Measurements from ENCODE around the gene PLPPR1. TPM values are rescaled to one million over a fixed set of nuclear protein-coding genes. Genes with fewer than 3 reads are reported as not detected.
"Not testable (repeated sequence)": the region's sequence is repeated elsewhere in the genome, so short reads cannot be mapped to it uniquely, and the experiment has no call there.

The PLPPR1 gene
- total RNA-seq, 1 donor: not detected

- H3K4me3 ChIP-seq (ENCODE audit: low read depth, low read length): no peak overlapping the region
- TF ChIP-seq CTCF (IDR thresholded peaks at IDR 0.05; ENCODE audit: insufficient read depth, low read length): no peak
These were observed 973 bp downstream of the PLPPR1 start for GRCh38 chr9:101029315-101030085.

GRCh38 chr9:101030086-101030391 lies 1.5 kb downstream of the PLPPR1 start:
- DNase-seq (ENCODE audit: low read depth): no peak
- TF ChIP-seq CTCF (IDR thresholded peaks at IDR 0.05; ENCODE audit: insufficient read depth, low read length): no peak
- H3K4me3 ChIP-seq (ENCODE audit: low read depth, low read length): no peak overlapping the region

More at GRCh38 chr9:101029315-101030085, 973 bp downstream of the PLPPR1 start:
- no peak for DNase-seq (ENCODE audit: low read depth)

- no peak for DNase-seq (ENCODE audit: low read depth)
- H3K4me3 ChIP-seq (ENCODE audit: low read depth, low read length): no peak overlapping the region
- no peak for TF ChIP-seq CTCF (IDR thresholded peaks at IDR 0.05; ENCODE audit: insufficient read depth, low read length)
These were observed 3.9 kb downstream of the PLPPR1 start for GRCh38 chr9:101032426-101032825.

- H3K4me3 ChIP-seq (ENCODE audit: low read depth, low read length): no peak overlapping the region
- no peak for TF ChIP-seq CTCF (IDR thresholded peaks at IDR 0.05; ENCODE audit: insufficient read depth, low read length)
- no peak for DNase-seq (ENCODE audit: low read depth)
These were observed 5.7 kb downstream of the PLPPR1 start for GRCh38 chr9:101034222-101034621.

- no peak for DNase-seq (ENCODE audit: low read depth)
- TF ChIP-seq CTCF (IDR thresholded peaks at IDR 0.05; ENCODE audit: insufficient read depth, low read length): no peak
- H3K4me3 ChIP-seq (ENCODE audit: low read depth, low read length): no peak overlapping the region
These were observed 6.6 kb downstream of the PLPPR1 start for GRCh38 chr9:101035098-101035497.

- TF ChIP-seq CTCF (IDR thresholded peaks at IDR 0.05; ENCODE audit: insufficient read depth, low read length): no peak
- no peak for DNase-seq (ENCODE audit: low read depth)
- no peak overlapping the region for H3K4me3 ChIP-seq (ENCODE audit: low read depth, low read length)
These were observed 8.9 kb downstream of the PLPPR1 start for GRCh38 chr9:101037430-101037829.

GRCh38 chr9:101038488-101038887 lies 10.0 kb downstream of the PLPPR1 start:
- no peak for TF ChIP-seq CTCF (IDR thresholded peaks at IDR 0.05; ENCODE audit: insufficient read depth, low read length)
- no peak for DNase-seq (ENCODE audit: low read depth)
- H3K4me3 ChIP-seq (ENCODE audit: low read depth, low read length): no peak overlapping the region

GRCh38 chr9:101039581-101039980 lies 11.1 kb downstream of the PLPPR1 start:
- not testable (repeated sequence) for DNase-seq (ENCODE audit: low read depth); H3K4me3 ChIP-seq (ENCODE audit: low read depth, low read length)
